ENCODE data around the gene TAF4B.
"Not testable (repeated sequence)": the region's sequence is repeated elsewhere in the genome, so short reads cannot be mapped to it uniquely, and the experiment has no call there.

Gene TAF4B

DNA sequence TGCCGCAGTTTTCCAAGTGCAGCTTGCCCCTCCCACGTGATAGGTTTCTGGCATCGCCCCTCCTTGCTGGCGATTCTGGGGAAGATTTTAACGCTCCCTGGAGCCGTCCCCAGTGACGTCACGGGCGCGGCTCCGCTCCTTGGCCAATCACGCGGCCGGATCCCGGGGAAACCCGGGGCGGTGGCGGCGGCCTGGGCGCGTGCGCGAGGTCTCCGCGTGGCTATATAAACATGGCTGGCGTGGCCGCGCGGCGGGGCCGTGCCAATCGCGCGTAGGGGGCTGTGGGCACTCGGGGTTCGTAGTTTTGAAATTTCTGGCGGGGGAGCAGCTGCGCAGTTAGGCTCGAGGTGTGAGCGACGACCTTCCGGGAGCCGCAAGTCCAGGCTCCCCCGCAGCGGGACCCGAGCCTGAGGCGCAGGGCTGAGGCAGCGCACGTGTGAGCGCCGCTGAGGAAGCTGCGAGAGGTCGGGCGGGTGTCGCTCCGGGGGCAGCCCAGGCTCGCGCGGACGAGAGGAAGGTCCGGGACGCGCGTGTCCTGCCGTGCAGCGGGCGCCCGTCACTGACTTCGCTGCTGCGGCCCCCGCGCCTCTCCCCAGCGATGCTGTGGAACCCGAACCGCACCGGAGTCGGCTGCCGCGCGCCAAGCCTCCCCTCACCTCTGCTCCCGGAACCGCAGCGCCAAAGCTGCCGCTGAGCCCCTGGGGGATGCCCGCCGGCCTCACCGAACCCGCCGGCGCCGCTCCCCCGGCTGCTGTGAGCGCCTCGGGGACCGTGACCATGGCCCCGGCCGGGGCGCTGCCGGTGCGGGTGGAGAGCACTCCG, at the start of gene TAF4B:
Gene TAF4B (plus strand): TSS at position 217 of the 822 bp plus-strand sequence. CDS start 489 bp downstream, at position 706.
- DNase-seq (ENCODE audit: low spot score): peak; percentile 86

DNA sequence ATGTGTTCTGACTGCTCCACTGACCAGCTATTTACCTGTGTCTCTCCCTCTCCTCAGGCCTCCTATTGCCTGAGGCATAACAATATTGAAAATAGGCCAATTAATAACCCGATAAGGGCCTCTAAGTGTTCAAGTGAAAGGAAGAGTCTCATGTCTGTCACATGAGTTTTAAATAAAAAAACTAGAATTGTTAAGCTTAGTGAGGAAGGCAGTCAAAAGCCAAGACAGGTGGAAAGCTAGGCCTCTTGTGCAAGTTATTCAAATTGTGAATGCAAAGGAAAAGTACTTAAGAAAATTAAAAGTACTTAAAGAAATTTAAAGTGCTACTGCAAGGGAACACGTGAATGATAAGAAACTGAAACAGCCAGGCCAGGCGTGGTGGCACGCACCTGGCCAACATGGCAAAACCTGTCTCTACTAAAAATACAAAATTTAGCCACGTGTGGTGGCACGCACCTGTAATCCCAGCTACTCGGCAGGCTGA, 44.9 kb upstream of the TAF4B start:
- no peak for DNase-seq (ENCODE audit: low spot score)

GRCh38 chr18:26183395-26184112, 42.7 kb upstream of the TAF4B start:
- DNase-seq (ENCODE audit: low spot score): no peak

GRCh38 chr18:26185267-26185666, 41.0 kb upstream of the TAF4B start:
- DNase-seq (ENCODE audit: low spot score): peak; percentile 7

DNA sequence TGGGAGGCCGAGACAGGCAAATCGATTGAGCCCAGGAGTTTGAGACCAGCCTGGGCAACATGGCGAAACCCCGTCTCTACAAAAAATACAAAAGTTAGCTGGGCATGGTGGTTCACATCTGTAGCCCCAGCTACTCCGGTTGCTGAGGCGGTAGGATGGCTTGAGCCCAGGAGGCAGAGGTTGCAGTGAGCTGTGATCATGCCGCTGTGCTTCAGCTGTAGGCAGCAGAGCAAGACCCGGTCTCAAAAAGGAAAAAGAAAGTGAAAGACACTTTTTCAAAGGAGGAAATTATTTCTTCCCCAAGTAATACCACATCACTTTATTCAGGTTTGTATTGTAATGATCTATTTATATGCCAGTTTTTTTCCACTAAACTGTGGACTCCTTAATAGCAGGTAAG, 35.7 kb upstream of the TAF4B start:
- no peak for DNase-seq (ENCODE audit: low spot score)

DNA sequence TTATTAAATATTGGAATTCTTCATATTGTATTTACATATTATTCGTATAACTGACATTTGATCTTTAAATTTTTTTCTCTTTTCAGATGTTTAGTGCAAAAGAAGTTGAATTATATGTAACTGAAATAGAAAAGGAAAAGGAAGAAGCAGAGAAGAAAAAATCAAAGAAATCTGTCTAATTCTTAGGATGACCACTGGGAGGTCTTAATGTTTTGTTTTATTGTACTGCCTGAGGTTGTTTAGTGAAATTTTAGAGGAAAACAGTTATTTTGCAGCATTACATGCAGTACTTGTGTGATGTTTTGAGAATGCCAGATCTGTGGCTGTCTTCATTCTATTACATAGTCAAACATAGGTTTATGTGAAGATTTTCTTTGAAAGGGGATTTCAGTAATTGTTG, 34.0 kb upstream of the TAF4B start:
- DNase-seq (ENCODE audit: low spot score): no peak

- no peak for DNase-seq (ENCODE audit: low spot score)
Observed at GRCh38 chr18:26196605-26197004, 29.6 kb upstream of the TAF4B start.

DNA sequence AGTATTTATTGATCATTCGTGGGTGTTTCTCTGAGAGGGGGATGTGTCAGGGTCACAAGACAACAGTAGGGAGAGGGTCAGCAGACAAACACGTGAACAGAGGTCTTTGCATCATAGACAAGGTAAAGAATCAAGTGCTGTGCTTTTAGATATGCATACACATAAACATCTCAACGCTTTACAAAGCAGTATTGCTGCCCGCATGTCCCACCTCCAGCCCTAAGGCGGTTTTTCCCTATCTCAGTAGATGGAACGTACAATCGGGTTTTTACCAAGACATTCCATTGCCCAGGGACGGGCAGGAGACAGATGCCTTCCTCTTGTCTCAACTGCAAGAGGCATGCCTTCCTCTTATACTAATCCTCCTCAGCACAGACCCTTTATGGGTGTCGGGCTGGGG, 24.2 kb upstream of the TAF4B start:
- DNase-seq (ENCODE audit: low spot score): not testable (repeated sequence)

GRCh38 chr18:26205318-26205717, 20.9 kb upstream of the TAF4B start:
- no peak for DNase-seq (ENCODE audit: low spot score)

- no peak for DNase-seq (ENCODE audit: low spot score)
Observed at GRCh38 chr18:26206488-26206887, 19.8 kb upstream of the TAF4B start.

DNA sequence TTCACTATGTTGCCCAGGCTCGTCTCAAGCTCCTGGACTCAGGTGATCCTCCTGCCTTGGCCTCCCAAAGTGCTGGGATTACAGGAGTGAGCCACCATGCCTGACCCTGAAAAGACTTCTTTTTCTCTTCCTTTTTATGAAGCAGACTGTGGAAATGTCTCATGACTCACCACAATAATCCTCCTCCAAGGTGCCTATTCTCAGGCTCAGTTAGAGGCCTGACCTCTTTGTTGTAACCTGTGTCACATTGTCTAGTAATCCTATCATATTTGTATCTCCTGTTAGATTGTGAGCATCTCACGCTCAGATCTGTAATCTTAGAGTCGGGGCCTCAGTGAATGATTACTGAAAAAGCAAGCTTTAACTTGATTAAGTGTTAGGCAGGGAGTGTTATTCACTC, 18.3 kb upstream of the TAF4B start:
- no peak for DNase-seq (ENCODE audit: low spot score)

GRCh38 chr18:26208977-26209376, 17.3 kb upstream of the TAF4B start:
- no peak for DNase-seq (ENCODE audit: low spot score)

GRCh38 chr18:26210147-26210546, 16.1 kb upstream of the TAF4B start:
- DNase-seq (ENCODE audit: low spot score): no peak

GRCh38 chr18:26215247-26215970, 10.8 kb upstream of the TAF4B start:
- DNase-seq (ENCODE audit: low spot score): no peak

DNA sequence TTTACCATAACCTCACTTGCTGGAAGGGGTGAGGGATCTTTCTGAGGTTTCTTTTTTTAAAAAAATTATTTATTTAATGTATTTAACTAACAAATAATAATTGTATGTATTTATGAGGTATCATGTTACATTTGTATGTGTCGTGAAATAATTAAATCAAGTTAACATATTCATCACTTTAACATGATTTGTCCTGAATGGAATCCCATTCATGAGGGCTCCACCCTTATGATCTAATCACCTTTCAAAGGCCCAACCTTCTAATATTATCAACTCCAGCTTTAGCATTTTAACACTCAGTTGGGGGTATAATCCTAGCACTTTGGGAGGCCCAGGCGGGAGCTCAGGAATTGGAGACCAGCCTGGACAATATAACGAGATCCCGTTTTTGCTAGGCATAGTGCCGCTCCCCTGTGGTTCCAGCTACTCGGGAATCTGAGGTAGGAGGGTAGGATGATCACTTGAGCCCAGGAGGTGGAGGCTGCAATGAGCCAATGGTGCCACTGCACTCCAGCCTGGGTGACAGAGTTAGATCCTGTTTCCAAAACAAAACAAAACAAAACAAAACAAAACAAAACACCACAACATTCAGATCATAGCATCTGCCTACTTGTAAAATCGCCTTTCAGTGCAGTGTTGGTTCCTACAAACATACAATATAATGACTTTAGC, 1.1 kb upstream of the TAF4B start:
- DNase-seq (ENCODE audit: low spot score): no peak

DNA sequence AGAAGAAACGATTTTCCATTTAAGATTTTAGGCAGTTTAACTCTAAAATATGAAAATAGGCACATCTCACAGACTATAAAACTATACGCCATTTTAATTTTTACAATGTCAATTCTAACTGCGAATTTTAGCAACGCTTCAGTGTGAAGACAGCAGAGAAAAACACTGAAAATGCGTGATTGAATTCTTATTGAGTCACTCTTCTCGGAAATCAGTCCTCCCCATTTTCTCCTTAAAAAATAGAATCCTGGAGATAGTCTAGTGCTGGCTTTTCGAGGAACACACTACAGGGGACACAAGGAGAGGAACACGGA, 373 bp upstream of the TAF4B start:
- no peak for DNase-seq (ENCODE audit: low spot score)

DNA sequence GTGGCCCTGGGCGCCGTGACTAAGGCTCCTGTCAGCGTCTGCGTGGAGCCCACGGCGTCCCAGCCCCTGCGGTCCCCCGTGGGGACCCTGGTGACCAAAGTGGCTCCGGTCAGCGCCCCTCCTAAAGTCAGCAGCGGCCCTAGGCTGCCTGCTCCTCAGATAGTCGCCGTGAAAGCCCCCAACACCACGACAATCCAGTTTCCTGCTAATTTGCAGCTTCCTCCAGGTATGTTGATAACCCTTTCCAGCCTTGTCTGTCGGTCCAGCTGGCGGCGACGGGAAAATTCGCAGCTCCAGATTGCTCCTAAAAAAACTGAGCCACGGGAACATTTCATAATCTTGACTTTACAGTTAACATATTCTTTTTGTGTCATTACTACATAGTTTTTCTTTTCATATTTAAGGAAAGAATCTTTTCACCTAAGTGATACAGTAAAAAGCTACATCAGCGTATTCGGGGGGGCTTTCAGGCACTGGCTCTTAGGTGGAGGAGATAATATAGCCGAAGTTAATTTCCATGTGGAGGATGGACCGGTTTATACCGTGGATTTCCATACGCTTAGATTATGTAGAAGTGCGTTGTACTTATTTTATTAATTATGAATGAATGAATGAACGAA, 916 bp downstream of the TAF4B start:
- peak; percentile 16 for DNase-seq (ENCODE audit: low spot score)

- no peak for DNase-seq (ENCODE audit: low spot score)
Observed at GRCh38 chr18:26228562-26229260, 2.5 kb downstream of the TAF4B start.

DNA sequence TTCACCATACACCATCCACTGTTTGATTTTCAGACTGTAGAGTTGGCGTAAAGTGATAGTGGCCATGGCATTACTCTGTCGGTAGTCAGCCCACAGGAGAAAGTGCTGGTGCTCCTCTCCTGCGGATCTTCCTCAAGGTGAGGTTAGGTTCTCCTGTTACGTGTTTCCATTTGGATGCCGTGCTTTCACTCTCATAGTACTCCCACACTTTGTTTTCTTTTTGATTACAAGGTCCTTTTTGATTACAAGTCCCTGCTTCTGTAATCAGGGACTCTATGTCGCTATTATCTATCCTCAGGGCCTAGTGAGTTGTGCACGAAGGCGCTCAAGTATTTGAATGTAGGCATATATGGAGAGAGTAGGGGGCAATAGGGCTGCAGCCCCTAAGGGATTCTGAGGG, 4.3 kb downstream of the TAF4B start:
- DNase-seq (ENCODE audit: low spot score): no peak

- no peak for DNase-seq (ENCODE audit: low spot score)
Observed at GRCh38 chr18:26233208-26233607, 7.0 kb downstream of the TAF4B start.

GRCh38 chr18:26237363-26237762, 11.1 kb downstream of the TAF4B start:
- DNase-seq (ENCODE audit: low spot score): not testable (repeated sequence)
